Measurements from ENCODE around the gene MFSD2A. TPM values are rescaled to one million over a fixed set of nuclear protein-coding genes. Genes with fewer than 3 reads are reported as not detected.

MFSD2A gene
- total RNA-seq, 4 donors from 2014 or later = 1.7 to 5.1 (median 4.1) TPM

- Histone ChIP-seq H3K27ac (replicated peaks in 1 of 4) (no peak overlapping the region), H3K36me3 (no peaks in the 10 kb centered on the region), H3K4me3 (no peak overlapping the region), H3K4me1 (peaks cover 0 to 1% (median 0%) of the 10 kb centered on the region in 4 donors), H3K27me3 (peaks cover 0 to 11% (median 0%) of the 10 kb centered on the region in 4 donors), H3K9me3 (no peaks in the 10 kb centered on the region)
- TF ChIP-seq POLR2A (IDR thresholded peaks at IDR 0.05; ENCODE audit: low read depth) = no peak
- no peak for TF ChIP-seq POLR2AphosphoS5 (IDR thresholded peaks at IDR 0.05)
- TF ChIP-seq, protein P1, sequence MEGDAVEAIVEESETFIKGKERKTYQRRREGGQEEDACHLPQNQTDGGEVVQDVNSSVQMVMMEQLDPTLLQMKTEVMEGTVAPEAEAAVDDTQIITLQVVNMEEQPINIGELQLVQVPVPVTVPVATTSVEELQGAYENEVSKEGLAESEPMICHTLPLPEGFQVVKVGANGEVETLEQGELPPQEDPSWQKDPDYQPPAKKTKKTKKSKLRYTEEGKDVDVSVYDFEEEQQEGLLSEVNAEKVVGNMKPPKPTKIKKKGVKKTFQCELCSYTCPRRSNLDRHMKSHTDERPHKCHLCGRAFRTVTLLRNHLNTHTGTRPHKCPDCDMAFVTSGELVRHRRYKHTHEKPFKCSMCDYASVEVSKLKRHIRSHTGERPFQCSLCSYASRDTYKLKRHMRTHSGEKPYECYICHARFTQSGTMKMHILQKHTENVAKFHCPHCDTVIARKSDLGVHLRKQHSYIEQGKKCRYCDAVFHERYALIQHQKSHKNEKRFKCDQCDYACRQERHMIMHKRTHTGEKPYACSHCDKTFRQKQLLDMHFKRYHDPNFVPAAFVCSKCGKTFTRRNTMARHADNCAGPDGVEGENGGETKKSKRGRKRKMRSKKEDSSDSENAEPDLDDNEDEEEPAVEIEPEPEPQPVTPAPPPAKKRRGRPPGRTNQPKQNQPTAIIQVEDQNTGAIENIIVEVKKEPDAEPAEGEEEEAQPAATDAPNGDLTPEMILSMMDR (IDR thresholded peaks at IDR 0.05) = no peak
- TF ChIP-seq EP300 (IDR thresholded peaks at IDR 0.05) = no peak
- WGBS = 84% methylated on average over 8 of the region's 8 CpGs
- no peak for DNase-seq (ENCODE audit: extremely low spot score)
- intact Hi-C loops (cut with DNase I) = no loop called here
These were observed 16.1 kb upstream of the MFSD2A start for GRCh38 chr1:39938856-39939255.

DNA sequence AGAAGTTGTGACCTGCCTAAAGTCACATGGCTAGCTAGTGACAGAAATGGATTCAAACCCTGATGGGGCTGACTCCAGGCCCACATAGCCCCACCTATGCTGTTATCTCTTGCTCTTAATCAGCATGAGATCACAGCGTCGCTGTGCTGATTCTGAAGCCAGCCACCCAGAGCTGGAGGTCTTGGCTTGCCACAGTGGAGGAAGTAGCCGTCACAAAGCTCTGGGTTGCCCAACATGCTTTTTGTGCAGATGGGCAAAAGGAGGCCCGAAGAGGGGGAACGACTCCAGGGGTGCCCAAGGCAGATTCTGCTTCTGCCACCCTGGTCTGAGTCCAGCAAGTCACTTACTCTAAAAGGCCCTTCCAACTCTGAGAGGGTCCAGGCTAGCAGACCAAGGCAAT, 14.7 kb upstream of the MFSD2A start:
- TF ChIP-seq, protein P1 (IDR thresholded peaks at IDR 0.05) = no peak
- TF ChIP-seq POLR2AphosphoS5 (IDR thresholded peaks at IDR 0.05) (no peak), POLR2A (IDR thresholded peaks at IDR 0.05; ENCODE audit: low read depth) (no peak), EP300 (IDR thresholded peaks at IDR 0.05) (no peak)
- Histone ChIP-seq H3K27me3 (peaks cover 0 to 15% (median 0%) of the 10 kb centered on the region in 4 donors), H3K36me3 (no peaks in the 10 kb centered on the region), H3K4me1 (no peaks in the 10 kb centered on the region), H3K4me3 (no peak overlapping the region), H3K9me3 (no peaks in the 10 kb centered on the region), H3K27ac (replicated peaks in 1 of 4) (no peak overlapping the region)
- DNase-seq (ENCODE audit: extremely low spot score) = no peak
- WGBS = 79% methylated on average over 5 of the region's 5 CpGs
- intact Hi-C loops (cut with DNase I) = no loop called here

- no peaks in the 10 kb centered on the region for H3K36me3 ChIP-seq
These were observed 13.7 kb upstream of the MFSD2A start for GRCh38 chr1:39940980-39941871.

DNA sequence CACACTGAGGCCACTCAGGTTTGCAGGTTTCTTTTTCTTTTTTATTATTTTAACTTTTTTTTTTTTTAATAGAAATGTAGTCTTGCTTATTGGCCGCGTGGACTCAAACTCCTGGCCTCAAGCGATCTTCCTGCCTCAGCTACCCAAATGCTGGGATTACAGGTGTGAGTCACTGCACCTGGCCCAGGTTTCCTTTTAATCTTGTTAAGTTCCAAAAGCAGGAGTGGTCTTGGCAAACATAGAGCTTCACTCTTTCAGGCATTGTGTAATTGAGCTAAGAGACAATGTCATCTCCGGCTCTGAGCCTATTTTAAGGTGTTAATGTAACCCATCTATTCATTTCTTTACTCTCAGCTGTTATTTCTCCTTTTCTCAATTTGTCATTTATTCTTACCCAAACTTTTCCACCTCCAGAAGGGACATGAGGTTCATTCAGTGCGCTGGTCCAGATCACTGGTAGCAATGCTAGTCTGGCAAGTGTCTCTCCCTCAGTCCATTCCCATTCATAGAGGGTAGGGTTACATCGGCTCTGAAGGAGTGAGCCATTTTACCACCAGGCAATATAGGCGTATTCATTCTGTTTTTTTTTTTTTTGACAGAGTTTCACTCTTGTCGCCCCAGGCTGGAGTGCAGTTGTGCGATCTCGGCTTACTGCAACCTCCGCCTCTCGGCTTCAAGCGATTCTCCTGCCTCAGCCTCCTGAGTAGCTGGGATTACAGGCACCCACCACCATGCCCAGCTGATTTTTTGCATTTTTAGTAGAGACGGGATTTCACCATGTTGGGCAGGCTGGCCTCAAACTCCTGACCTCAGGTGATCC, 11.3 kb upstream of the MFSD2A start:
- H3K36me3 ChIP-seq = no peaks in the 10 kb centered on the region
- no peak overlapping the region for H3K27ac ChIP-seq (replicated peaks in 1 of 4)
- no peak overlapping the region for H3K4me3 ChIP-seq
- H3K9me3 ChIP-seq = no peaks in the 10 kb centered on the region
- 83% methylated on average over 14 of the region's 14 CpGs for WGBS
- TF ChIP-seq, protein P1 (IDR thresholded peaks at IDR 0.05) = no peak
- TF ChIP-seq EP300 (IDR thresholded peaks at IDR 0.05) = no peak
- TF ChIP-seq POLR2A (IDR thresholded peaks at IDR 0.05; ENCODE audit: low read depth) = no peak
- no peak for TF ChIP-seq POLR2AphosphoS5 (IDR thresholded peaks at IDR 0.05)
- intact Hi-C loops (cut with DNase I) = no loop called here
- peaks cover 0 to 19% (median 0%) of the 10 kb centered on the region in 4 donors for H3K27me3 ChIP-seq
- DNase-seq (ENCODE audit: extremely low spot score) = no peak
- no peaks in the 10 kb centered on the region for H3K4me1 ChIP-seq

More at GRCh38 chr1:39940980-39941871, 13.7 kb upstream of the MFSD2A start:
- TF ChIP-seq POLR2AphosphoS5 (IDR thresholded peaks at IDR 0.05) (no peak), POLR2A (IDR thresholded peaks at IDR 0.05; ENCODE audit: low read depth) (no peak), EP300 (IDR thresholded peaks at IDR 0.05) (no peak)
- TF ChIP-seq, protein P1 (IDR thresholded peaks at IDR 0.05) = no peak
- intact Hi-C loops (cut with DNase I) = no loop called here
- 82% methylated on average over 9 of the region's 9 CpGs for WGBS
- no peaks in the 10 kb centered on the region for H3K9me3 ChIP-seq
- no peaks in the 10 kb centered on the region for H3K4me1 ChIP-seq
- no peak overlapping the region for H3K27ac ChIP-seq (replicated peaks in 1 of 4)
- H3K4me3 ChIP-seq = no peak overlapping the region
- peaks cover 0 to 19% (median 0%) of the 10 kb centered on the region in 4 donors for H3K27me3 ChIP-seq
- no peak for DNase-seq (ENCODE audit: extremely low spot score)

Measured in esophagus muscularis mucosa (tissue), 4 donors.